Measurements from ENCODE around the gene FDXR.

The FDXR gene

GRCh38 chr17:74904687-74905409, 32.1 kb upstream of the FDXR start:
- H3K27me3 Mint-ChIP-seq = peaks cover 1% of the 10 kb centered on the region
- no peaks in the 10 kb centered on the region for H3K36me3 Mint-ChIP-seq
- no peak overlapping the region for H3K4me3 Mint-ChIP-seq
- no peaks in the 10 kb centered on the region for H3K4me1 Mint-ChIP-seq
- no peak overlapping the region for H3K27ac Mint-ChIP-seq
- H3K9me3 Mint-ChIP-seq = no peaks in the 10 kb centered on the region

GRCh38 chr17:74903671-74904070, 30.9 kb upstream of the FDXR start:
- no peak overlapping the region for H3K4me3 Mint-ChIP-seq
- no peak overlapping the region for H3K27ac Mint-ChIP-seq
- no peaks in the 10 kb centered on the region for H3K4me1 Mint-ChIP-seq
- no peaks in the 10 kb centered on the region for H3K9me3 Mint-ChIP-seq
- no peaks in the 10 kb centered on the region for H3K36me3 Mint-ChIP-seq
- peaks cover 1% of the 10 kb centered on the region for H3K27me3 Mint-ChIP-seq

- H3K4me3 Mint-ChIP-seq = no peak overlapping the region
- no peaks in the 10 kb centered on the region for H3K4me1 Mint-ChIP-seq
- no peaks in the 10 kb centered on the region for H3K36me3 Mint-ChIP-seq
- H3K9me3 Mint-ChIP-seq = no peaks in the 10 kb centered on the region
- peaks cover 1% of the 10 kb centered on the region for H3K27me3 Mint-ChIP-seq
- no peak overlapping the region for H3K27ac Mint-ChIP-seq
Measured at GRCh38 chr17:74903034-74903433, 30.2 kb upstream of the FDXR start.

- H3K4me1 Mint-ChIP-seq = no peaks in the 10 kb centered on the region
- H3K27me3 Mint-ChIP-seq = peaks cover 3% of the 10 kb centered on the region
- no peaks in the 10 kb centered on the region for H3K9me3 Mint-ChIP-seq
- H3K27ac Mint-ChIP-seq = no peak overlapping the region
- H3K36me3 Mint-ChIP-seq = no peaks in the 10 kb centered on the region
- no peak overlapping the region for H3K4me3 Mint-ChIP-seq
Measured at GRCh38 chr17:74901353-74902135, 28.8 kb upstream of the FDXR start.

GRCh38 chr17:74900208-74900607, 27.4 kb upstream of the FDXR start:
- Mint-ChIP-seq H3K4me3 (no peak overlapping the region), H3K9me3 (no peaks in the 10 kb centered on the region), H3K4me1 (no peaks in the 10 kb centered on the region), H3K27ac (no peak overlapping the region), H3K27me3 (peaks cover 10% of the 10 kb centered on the region), H3K36me3 (no peaks in the 10 kb centered on the region)

- Mint-ChIP-seq H3K27me3 (peaks cover 18% of the 10 kb centered on the region), H3K27ac (no peak overlapping the region), H3K4me3 (no peak overlapping the region), H3K9me3 (no peaks in the 10 kb centered on the region), H3K4me1 (peaks cover 4% of the 10 kb centered on the region), H3K36me3 (no peaks in the 10 kb centered on the region)
Measured at GRCh38 chr17:74898376-74898946, 25.7 kb upstream of the FDXR start.

- Mint-ChIP-seq H3K27ac (no peak overlapping the region), H3K4me3 (peak overlapping the region; percentile 82), H3K9me3 (no peaks in the 10 kb centered on the region), H3K36me3 (no peaks in the 10 kb centered on the region), H3K4me1 (peaks cover 4% of the 10 kb centered on the region), H3K27me3 (peaks cover 20% of the 10 kb centered on the region)
Measured at GRCh38 chr17:74893936-74894671, 21.3 kb upstream of the FDXR start.

- Mint-ChIP-seq H3K9me3 (no peaks in the 10 kb centered on the region), H3K4me1 (peaks cover 4% of the 10 kb centered on the region), H3K4me3 (peak within 1 kb of the TSS; percentile 82), H3K27me3 (peaks cover 20% of the 10 kb centered on the region), H3K36me3 (no peaks in the 10 kb centered on the region), H3K27ac (no peak within 1 kb of the TSS)
Measured at GRCh38 chr17:74892974-74893911, 20.4 kb upstream of the FDXR start, which contains the start of gene FADS6. TSS of gene FADS6 (minus strand) at chr17:74893633. CDS start at chr17:74893595, 38 bp downstream.

- H3K27me3 Mint-ChIP-seq = peaks cover 20% of the 10 kb centered on the region
- H3K27ac Mint-ChIP-seq = no peak overlapping the region
- H3K4me3 Mint-ChIP-seq = no peak overlapping the region
- no peaks in the 10 kb centered on the region for H3K36me3 Mint-ChIP-seq
- peaks cover 4% of the 10 kb centered on the region for H3K4me1 Mint-ChIP-seq
- H3K9me3 Mint-ChIP-seq = no peaks in the 10 kb centered on the region
Measured at GRCh38 chr17:74892013-74892841, 19.4 kb upstream of the FDXR start.

GRCh38 chr17:74890554-74890953, 17.8 kb upstream of the FDXR start:
- H3K27ac Mint-ChIP-seq = no peak overlapping the region
- H3K27me3 Mint-ChIP-seq = peaks cover 13% of the 10 kb centered on the region
- peaks cover 3% of the 10 kb centered on the region for H3K36me3 Mint-ChIP-seq
- no peak overlapping the region for H3K4me3 Mint-ChIP-seq
- peaks cover 4% of the 10 kb centered on the region for H3K4me1 Mint-ChIP-seq
- no peaks in the 10 kb centered on the region for H3K9me3 Mint-ChIP-seq

GRCh38 chr17:74888469-74888868, 15.7 kb upstream of the FDXR start:
- no peaks in the 10 kb centered on the region for H3K9me3 Mint-ChIP-seq
- H3K36me3 Mint-ChIP-seq = peaks cover 3% of the 10 kb centered on the region
- H3K27ac Mint-ChIP-seq = no peak overlapping the region
- H3K4me3 Mint-ChIP-seq = no peak overlapping the region
- no peaks in the 10 kb centered on the region for H3K4me1 Mint-ChIP-seq
- peaks cover 10% of the 10 kb centered on the region for H3K27me3 Mint-ChIP-seq

GRCh38 chr17:74883241-74883745, 10.5 kb upstream of the FDXR start:
- H3K27ac Mint-ChIP-seq = no peak overlapping the region
- no peaks in the 10 kb centered on the region for H3K9me3 Mint-ChIP-seq
- no peak overlapping the region for H3K4me3 Mint-ChIP-seq
- peaks cover 7% of the 10 kb centered on the region for H3K27me3 Mint-ChIP-seq
- H3K36me3 Mint-ChIP-seq = peaks cover 3% of the 10 kb centered on the region
- no peaks in the 10 kb centered on the region for H3K4me1 Mint-ChIP-seq

- Mint-ChIP-seq H3K27ac (no peak overlapping the region), H3K9me3 (no peaks in the 10 kb centered on the region), H3K27me3 (peaks cover 7% of the 10 kb centered on the region), H3K4me1 (no peaks in the 10 kb centered on the region), H3K36me3 (peaks cover 3% of the 10 kb centered on the region), H3K4me3 (no peak overlapping the region)
Measured at GRCh38 chr17:74882517-74883240, 9.9 kb upstream of the FDXR start.
